Measurements from ENCODE around the gene FGFR3. TPM values are rescaled to one million over a fixed set of nuclear protein-coding genes. Genes with fewer than 3 reads are reported as not detected.

FGFR3 gene
- total RNA-seq, 2 donors from 2014 or later = 8.7 to 78.2 TPM

GRCh38 chr4:1745697-1746096, 47.4 kb upstream of the FGFR3 start:
- no peaks in the 10 kb centered on the region for H3K36me3 ChIP-seq
- TF ChIP-seq CTCF (IDR thresholded peaks at IDR 0.05) = no peak
- no peaks in the 10 kb centered on the region for H3K9me3 ChIP-seq
- 94% methylated on average over 10 of the region's 12 CpGs for WGBS
- DNase-seq (ENCODE audit: low spot score) = no peak
- no peak overlapping the region for H3K27ac ChIP-seq
- intact Hi-C loops (cut with DNase I) = loop anchor here (5.0 kb wide), 2 partner anchors 67 to 152 kb away; no protein-coding TSS in a partner anchor
- no peak overlapping the region for H3K4me3 ChIP-seq
- peaks cover 4% of the 10 kb centered on the region for H3K27me3 ChIP-seq (replicated peaks; ENCODE audit: insufficient read depth)
- H3K4me1 ChIP-seq (replicated peaks) = peaks cover 5% of the 10 kb centered on the region

GRCh38 chr4:1746265-1746691, 46.8 kb upstream of the FGFR3 start:
- H3K36me3 ChIP-seq = no peaks in the 10 kb centered on the region
- no peaks in the 10 kb centered on the region for H3K9me3 ChIP-seq
- DNase-seq (ENCODE audit: low spot score) = peak; percentile 64
- H3K4me3 ChIP-seq = no peak overlapping the region
- intact Hi-C loops (cut with DNase I) = loop anchor here (5.0 kb wide), 2 partner anchors 66 to 151 kb away; no protein-coding TSS in a partner anchor
- TF ChIP-seq CTCF (IDR thresholded peaks at IDR 0.05) (peak; percentile 75 to 83 (median 76)), POLR2AphosphoS5 (IDR thresholded peaks at IDR 0.05) (no peak)
- WGBS = 17% methylated on average over 9 of the region's 17 CpGs
- H3K27ac ChIP-seq = no peak overlapping the region
- peaks cover 4% of the 10 kb centered on the region for H3K27me3 ChIP-seq (replicated peaks; ENCODE audit: insufficient read depth)
- H3K4me1 ChIP-seq (replicated peaks) = peaks cover 5% of the 10 kb centered on the region

DNA sequence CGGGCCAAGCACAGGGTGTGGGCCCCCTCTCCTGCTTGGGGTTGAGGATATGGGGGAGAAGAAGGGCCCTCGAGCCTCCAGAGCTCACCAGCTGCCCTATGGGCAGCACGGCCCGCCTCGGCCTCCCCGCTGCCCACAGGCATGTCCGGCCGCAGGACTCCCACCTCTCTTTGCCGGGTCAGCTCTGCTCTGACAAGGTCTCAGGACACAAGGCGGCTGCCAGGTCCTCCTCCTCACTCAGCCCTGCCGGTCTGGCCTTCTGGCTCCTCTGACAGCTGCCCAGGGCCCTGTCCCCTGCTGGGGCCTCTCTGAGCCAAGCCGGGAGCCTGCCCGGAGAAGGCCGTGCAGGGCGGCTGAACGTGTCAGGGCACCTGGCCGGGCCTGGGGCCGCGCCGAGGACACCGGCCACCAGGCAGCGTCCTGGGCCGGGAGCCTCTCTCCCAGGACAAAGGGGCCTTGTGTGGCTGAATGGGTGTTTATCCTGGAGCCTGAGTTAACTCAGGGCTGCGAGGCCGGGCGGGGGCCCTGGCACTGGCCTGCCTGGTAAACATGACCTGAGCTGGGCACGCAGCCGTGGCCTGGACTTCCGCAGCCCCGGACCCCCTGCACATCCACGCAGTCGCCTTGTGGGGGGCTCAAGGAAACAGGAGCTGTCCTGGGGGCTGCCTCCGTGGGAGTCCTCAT, 46.0 kb upstream of the FGFR3 start:
- no peak overlapping the region for H3K27ac ChIP-seq
- TF ChIP-seq POLR2A (IDR thresholded peaks at IDR 0.05) = no peak
- no peak for TF ChIP-seq POLR2AphosphoS5 (IDR thresholded peaks at IDR 0.05)
- TF ChIP-seq CTCF (IDR thresholded peaks at IDR 0.05) = no peak
- intact Hi-C loops (cut with DNase I) = loop anchor here (5.0 kb wide), 2 partner anchors 65 to 150 kb away; no protein-coding TSS in a partner anchor
- no peak for DNase-seq (ENCODE audit: low spot score)
- WGBS = 74% methylated on average over 25 of the region's 33 CpGs
- no peaks in the 10 kb centered on the region for H3K36me3 ChIP-seq
- peaks cover 4% of the 10 kb centered on the region for H3K27me3 ChIP-seq (replicated peaks; ENCODE audit: insufficient read depth)
- H3K4me1 ChIP-seq (replicated peaks) = peaks cover 5% of the 10 kb centered on the region
- no peaks in the 10 kb centered on the region for H3K9me3 ChIP-seq
- H3K4me3 ChIP-seq = no peak overlapping the region

DNA sequence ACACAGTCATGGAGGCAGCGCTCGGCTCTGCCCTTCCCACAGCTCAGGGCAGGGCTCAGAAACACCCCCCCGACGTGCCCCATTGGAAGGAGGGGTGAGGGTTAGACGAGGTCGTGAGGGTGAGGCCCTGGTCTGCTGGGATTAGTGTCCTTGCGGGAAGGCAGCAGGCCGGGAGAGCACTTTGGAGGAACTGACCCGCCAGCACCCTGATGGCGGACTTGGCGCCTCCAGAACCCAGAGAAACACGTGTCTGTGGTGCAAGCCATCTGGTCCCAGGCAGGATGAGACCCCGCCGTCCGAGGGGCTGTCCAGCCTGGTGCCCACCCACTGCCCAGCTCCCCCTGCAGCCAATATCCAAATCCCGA, 45.5 kb upstream of the FGFR3 start:
- intact Hi-C loops (cut with DNase I) = loop anchor here (5.0 kb wide), 2 partner anchors 65 to 150 kb away; no protein-coding TSS in a partner anchor
- H3K36me3 ChIP-seq = no peaks in the 10 kb centered on the region
- no peaks in the 10 kb centered on the region for H3K9me3 ChIP-seq
- 84% methylated on average over 16 of the region's 16 CpGs for WGBS
- no peak for DNase-seq (ENCODE audit: low spot score)
- no peak overlapping the region for H3K4me3 ChIP-seq
- no peak overlapping the region for H3K27ac ChIP-seq
- peaks cover 4% of the 10 kb centered on the region for H3K27me3 ChIP-seq (replicated peaks; ENCODE audit: insufficient read depth)
- peaks cover 5% of the 10 kb centered on the region for H3K4me1 ChIP-seq (replicated peaks)
- TF ChIP-seq CTCF (IDR thresholded peaks at IDR 0.05) (no peak), POLR2A (IDR thresholded peaks at IDR 0.05) (no peak), POLR2AphosphoS5 (IDR thresholded peaks at IDR 0.05) (no peak)

- peak; percentile 63 for DNase-seq (ENCODE audit: low spot score)
- TF ChIP-seq POLR2AphosphoS5 (IDR thresholded peaks at IDR 0.05) (no peak), CTCF (IDR thresholded peaks at IDR 0.05) (peak; percentile 59 to 87 (median 81))
- Histone ChIP-seq H3K9me3 (no peaks in the 10 kb centered on the region), H3K4me3 (no peak overlapping the region), H3K27me3 (replicated peaks; ENCODE audit: insufficient read depth) (peaks cover 4% of the 10 kb centered on the region), H3K4me1 (replicated peaks) (peaks cover 5% of the 10 kb centered on the region), H3K36me3 (no peaks in the 10 kb centered on the region), H3K27ac (no peak overlapping the region)
- intact Hi-C loops (cut with DNase I) = loop anchor here (5.0 kb wide), 2 partner anchors 64 to 149 kb away; no protein-coding TSS in a partner anchor
- WGBS = 7% methylated on average over 29 of the region's 29 CpGs
These were observed 44.6 kb upstream of the FGFR3 start for GRCh38 chr4:1748465-1748995.
